ENCODE results near the gene GGACT. TPM values are rescaled to one million over a fixed set of nuclear protein-coding genes. Genes with fewer than 3 reads are reported as not detected.
A peak's percentile ranks its signal among the peaks of the same experiment; 100 is the strongest.

Gene GGACT
- polyA plus RNA-seq, 1 donor from 2014 or later: 1.7 TPM

GRCh38 chr13:100522618-100523309 is 65.8 kb downstream of the GGACT start:
- Histone ChIP-seq H3K4me2 (ENCODE audit: low read length) (no peak overlapping the region), H2AFZ (ENCODE audit: low read depth, low read length) (no peak overlapping the region), H3K79me2 (replicated peaks; ENCODE audit: insufficient read depth, low read length) (no peaks in the 10 kb centered on the region), H3K27ac (ENCODE audit: low read length) (no peak overlapping the region), H3K9me2 (ENCODE audit: insufficient read depth, low read length) (no peaks in the 10 kb centered on the region), H3K4me3 (ENCODE audit: low read length) (no peak overlapping the region), H4K20me1 (ENCODE audit: insufficient read depth) (no peaks in the 10 kb centered on the region), H3K27me3 (ENCODE audit: insufficient read depth, low read depth, low read length) (no peaks in the 10 kb centered on the region), H3K9me3 (ENCODE audit: low read length) (no peaks in the 10 kb centered on the region), H3K36me3 (ENCODE audit: insufficient read depth, low read length) (no peaks in the 10 kb centered on the region), H3F3A (ENCODE audit: insufficient read depth, low read length, poor library complexity, severe bottlenecking) (no peaks in the 10 kb centered on the region), H3K9ac (ENCODE audit: low read length) (no peak overlapping the region)
- TF ChIP-seq POLR2AphosphoS5 (IDR thresholded peaks at IDR 0.05) (no peak), RAD21 (conservative IDR thresholded peaks at IDR 0.05) (no peak)

GRCh38 chr13:100521851-100522617 is 66.6 kb downstream of the GGACT start:
- Histone ChIP-seq H3K9me2 (ENCODE audit: insufficient read depth, low read length) (no peaks in the 10 kb centered on the region), H3K27me3 (ENCODE audit: insufficient read depth, low read depth, low read length) (no peaks in the 10 kb centered on the region), H3K27ac (ENCODE audit: low read length) (no peak overlapping the region), H3F3A (ENCODE audit: insufficient read depth, low read length, poor library complexity, severe bottlenecking) (no peaks in the 10 kb centered on the region), H3K4me2 (ENCODE audit: low read length) (no peak overlapping the region), H3K9ac (ENCODE audit: low read length) (no peak overlapping the region), H3K79me2 (replicated peaks; ENCODE audit: insufficient read depth, low read length) (peaks cover 4% of the 10 kb centered on the region), H3K9me3 (ENCODE audit: low read length) (no peaks in the 10 kb centered on the region), H4K20me1 (ENCODE audit: insufficient read depth) (no peaks in the 10 kb centered on the region), H3K4me3 (ENCODE audit: low read length) (no peak overlapping the region), H2AFZ (ENCODE audit: low read depth, low read length) (no peak overlapping the region), H3K36me3 (ENCODE audit: insufficient read depth, low read length) (no peaks in the 10 kb centered on the region)
- TF ChIP-seq TAF1 (IDR thresholded peaks at IDR 0.05; ENCODE audit: low read depth) (no peak), EP300 (conservative IDR thresholded peaks at IDR 0.05; ENCODE audit: poor library complexity, severe bottlenecking) (no peak), POLR2AphosphoS5 (IDR thresholded peaks at IDR 0.05) (no peak), RAD21 (conservative IDR thresholded peaks at IDR 0.05) (no peak), REST (IDR thresholded peaks at IDR 0.05; ENCODE audit: borderline replicate concordance) (no peak), EZH2 (IDR thresholded peaks at IDR 0.05; ENCODE audit: borderline replicate concordance, insufficient read depth, low read length, poor library complexity, severe bottlenecking) (no peak)

GRCh38 chr13:100520936-100521850 is 67.4 kb downstream of the GGACT start:
- Histone ChIP-seq H3K9ac (ENCODE audit: low read length) (no peak overlapping the region), H3K9me2 (ENCODE audit: insufficient read depth, low read length) (no peaks in the 10 kb centered on the region), H3K9me3 (ENCODE audit: low read length) (no peaks in the 10 kb centered on the region), H3K79me2 (replicated peaks; ENCODE audit: insufficient read depth, low read length) (peaks cover 4% of the 10 kb centered on the region), H3K27me3 (ENCODE audit: insufficient read depth, low read depth, low read length) (no peaks in the 10 kb centered on the region), H4K20me1 (ENCODE audit: insufficient read depth) (no peaks in the 10 kb centered on the region), H3K36me3 (ENCODE audit: insufficient read depth, low read length) (no peaks in the 10 kb centered on the region), H3K4me2 (ENCODE audit: low read length) (no peak overlapping the region), H3K27ac (ENCODE audit: low read length) (no peak overlapping the region), H2AFZ (ENCODE audit: low read depth, low read length) (no peak overlapping the region), H3F3A (ENCODE audit: insufficient read depth, low read length, poor library complexity, severe bottlenecking) (no peaks in the 10 kb centered on the region), H3K4me3 (ENCODE audit: low read length) (peak overlapping the region; percentile 4)
- no peak for TF ChIP-seq EZH2 (IDR thresholded peaks at IDR 0.05; ENCODE audit: borderline replicate concordance, insufficient read depth, low read length, poor library complexity, severe bottlenecking)
- no peak for TF ChIP-seq RAD21 (conservative IDR thresholded peaks at IDR 0.05)
- no peak for TF ChIP-seq TAF1 (IDR thresholded peaks at IDR 0.05; ENCODE audit: low read depth)
- TF ChIP-seq MXI1 (conservative IDR thresholded peaks at IDR 0.05; ENCODE audit: poor library complexity, severe bottlenecking): no peak
- no peak for TF ChIP-seq CTCF (IDR thresholded peaks at IDR 0.05; ENCODE audit: poor library complexity, severe bottlenecking)
- TF ChIP-seq SMC3 (conservative IDR thresholded peaks at IDR 0.05; ENCODE audit: poor library complexity): no peak
- no peak for TF ChIP-seq EP300 (conservative IDR thresholded peaks at IDR 0.05; ENCODE audit: poor library complexity, severe bottlenecking)
- TF ChIP-seq POLR2AphosphoS5 (IDR thresholded peaks at IDR 0.05): no peak
- TF ChIP-seq REST (IDR thresholded peaks at IDR 0.05; ENCODE audit: borderline replicate concordance): no peak

All from neural cell (in vitro differentiated cells).